ENCODE results near the gene CTIF.
"Not testable (repeated sequence)": the region's sequence is repeated elsewhere in the genome, so short reads cannot be mapped to it uniquely, and the experiment has no call there.

The CTIF gene

GRCh38 chr18:48706731-48707130 is 167.9 kb downstream of the CTIF start:
- no peak for DNase-seq (ENCODE audit: low read depth in 2 of 2)

- DNase-seq (ENCODE audit: low read depth in 2 of 2), result no peak
Observed at GRCh38 chr18:48707636-48708296, 168.9 kb downstream of the CTIF start.

GRCh38 chr18:48708807-48709206 is 170.0 kb downstream of the CTIF start:
- DNase-seq (ENCODE audit: low read depth in 2 of 2), result no peak

- no peak for DNase-seq (ENCODE audit: low read depth in 2 of 2)
Observed at GRCh38 chr18:48709371-48710062, 170.7 kb downstream of the CTIF start.

- DNase-seq (ENCODE audit: low read depth in 2 of 2), result no peak
Observed at GRCh38 chr18:48711651-48712486, 173.0 kb downstream of the CTIF start.

- no peak for DNase-seq (ENCODE audit: low read depth in 2 of 2)
Observed at GRCh38 chr18:48713309-48713708, 174.5 kb downstream of the CTIF start.

- no peak for DNase-seq (ENCODE audit: low read depth in 2 of 2)
Observed at GRCh38 chr18:48714873-48715272, 176.0 kb downstream of the CTIF start.

- no peak for DNase-seq (ENCODE audit: low read depth in 2 of 2)
Observed at GRCh38 chr18:48715711-48716361, 177.0 kb downstream of the CTIF start.

GRCh38 chr18:48717227-48717626 is 178.4 kb downstream of the CTIF start:
- DNase-seq (ENCODE audit: low read depth in 2 of 2), result not testable (repeated sequence)

GRCh38 chr18:48718251-48718959 is 179.6 kb downstream of the CTIF start:
- DNase-seq (ENCODE audit: low read depth in 2 of 2), result no peak

GRCh38 chr18:48719388-48719787 is 180.6 kb downstream of the CTIF start:
- DNase-seq (ENCODE audit: low read depth in 2 of 2), result no peak

- DNase-seq (ENCODE audit: low read depth in 2 of 2), result no peak
Observed at GRCh38 chr18:48719974-48720654, 181.3 kb downstream of the CTIF start.

GRCh38 chr18:48720655-48721025 is 181.8 kb downstream of the CTIF start:
- no peak for DNase-seq (ENCODE audit: low read depth in 2 of 2)

- DNase-seq (ENCODE audit: low read depth in 2 of 2), result no peak
Observed at GRCh38 chr18:48721312-48721711, 182.5 kb downstream of the CTIF start.

GRCh38 chr18:48723016-48723415 is 184.2 kb downstream of the CTIF start:
- DNase-seq (ENCODE audit: low read depth in 2 of 2), result no peak

- DNase-seq (ENCODE audit: low read depth in 2 of 2), result no peak
Observed at GRCh38 chr18:48723837-48724236, 185.0 kb downstream of the CTIF start.

GRCh38 chr18:48724442-48724841 is 185.6 kb downstream of the CTIF start:
- no peak for DNase-seq (ENCODE audit: low read depth in 2 of 2)

- no peak for DNase-seq (ENCODE audit: low read depth in 2 of 2)
Observed at GRCh38 chr18:48724939-48725338, 186.1 kb downstream of the CTIF start.

- DNase-seq (ENCODE audit: low read depth in 2 of 2), result no peak
Observed at GRCh38 chr18:48725562-48725961, 186.7 kb downstream of the CTIF start.

- DNase-seq (ENCODE audit: low read depth in 2 of 2), result no peak
Observed at GRCh38 chr18:48727681-48728080, 188.8 kb downstream of the CTIF start.
